ENCODE results near the gene FAM124A.

DNA sequence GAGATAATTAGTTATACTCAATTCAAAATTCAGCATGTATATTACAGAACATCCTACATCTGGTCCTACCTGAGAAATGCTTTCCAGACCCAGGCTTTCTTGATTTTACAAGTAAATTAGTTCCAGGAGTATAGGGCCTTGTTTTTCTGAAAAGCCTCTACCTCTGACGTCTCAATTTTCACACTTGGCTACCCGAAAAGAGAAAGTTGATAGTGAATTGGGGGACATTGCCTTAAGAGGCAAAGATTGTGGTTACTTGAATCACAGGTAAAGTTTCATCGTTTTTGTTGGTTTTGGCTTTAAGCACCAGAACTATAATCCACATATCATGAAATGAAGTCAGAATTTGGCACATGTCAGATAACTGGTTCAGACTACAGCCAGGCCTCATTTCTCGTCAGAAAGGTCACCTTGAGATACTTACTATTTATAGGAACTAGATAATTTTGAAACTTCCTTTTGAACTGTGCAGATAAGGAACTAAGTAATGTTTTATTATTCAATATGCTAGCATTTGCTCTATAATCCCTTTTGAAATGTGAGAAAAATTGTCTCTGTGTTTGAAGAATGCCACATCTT lies 30.8 kb downstream of the FAM124A start:
- TF ChIP-seq, protein P1, sequence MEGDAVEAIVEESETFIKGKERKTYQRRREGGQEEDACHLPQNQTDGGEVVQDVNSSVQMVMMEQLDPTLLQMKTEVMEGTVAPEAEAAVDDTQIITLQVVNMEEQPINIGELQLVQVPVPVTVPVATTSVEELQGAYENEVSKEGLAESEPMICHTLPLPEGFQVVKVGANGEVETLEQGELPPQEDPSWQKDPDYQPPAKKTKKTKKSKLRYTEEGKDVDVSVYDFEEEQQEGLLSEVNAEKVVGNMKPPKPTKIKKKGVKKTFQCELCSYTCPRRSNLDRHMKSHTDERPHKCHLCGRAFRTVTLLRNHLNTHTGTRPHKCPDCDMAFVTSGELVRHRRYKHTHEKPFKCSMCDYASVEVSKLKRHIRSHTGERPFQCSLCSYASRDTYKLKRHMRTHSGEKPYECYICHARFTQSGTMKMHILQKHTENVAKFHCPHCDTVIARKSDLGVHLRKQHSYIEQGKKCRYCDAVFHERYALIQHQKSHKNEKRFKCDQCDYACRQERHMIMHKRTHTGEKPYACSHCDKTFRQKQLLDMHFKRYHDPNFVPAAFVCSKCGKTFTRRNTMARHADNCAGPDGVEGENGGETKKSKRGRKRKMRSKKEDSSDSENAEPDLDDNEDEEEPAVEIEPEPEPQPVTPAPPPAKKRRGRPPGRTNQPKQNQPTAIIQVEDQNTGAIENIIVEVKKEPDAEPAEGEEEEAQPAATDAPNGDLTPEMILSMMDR (IDR thresholded peaks at IDR 0.05), result no peak
- TF ChIP-seq POLR2A (IDR thresholded peaks at IDR 0.05) (no peak), POLR2AphosphoS5 (IDR thresholded peaks at IDR 0.05) (no peak), EP300 (IDR thresholded peaks at IDR 0.05) (no peak)
